ENCODE data around the gene HOXD13.

Gene HOXD13

DNA sequence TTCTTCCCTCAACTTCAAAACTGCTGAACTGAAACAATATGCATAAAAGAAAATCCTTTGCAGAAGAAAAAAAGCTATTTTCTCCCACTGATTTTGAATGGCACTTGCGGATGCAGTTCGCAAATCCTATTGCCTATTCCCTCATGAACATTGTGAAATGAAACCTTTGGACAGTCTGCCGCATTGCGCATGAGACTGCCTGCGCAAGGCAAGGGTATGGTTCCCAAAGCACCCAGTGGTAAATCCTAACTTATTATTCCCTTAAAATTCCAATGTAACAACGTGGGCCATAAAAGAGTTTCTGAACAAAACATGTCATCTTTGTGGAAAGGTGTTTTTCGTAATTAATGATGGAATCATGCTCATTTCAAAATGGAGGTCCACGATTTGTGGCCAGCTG, 45.4 kb downstream of the HOXD13 start:
- Histone ChIP-seq H3K27me3 (ENCODE audit: low read length) (no peaks in the 10 kb centered on the region), H3K4me2 (ENCODE audit: low read depth, low read length, poor library complexity, severe bottlenecking) (no peak overlapping the region), H3K27ac (ENCODE audit: low read depth, low read length) (no peak overlapping the region), H4K20me1 (ENCODE audit: low read depth, low read length) (no peaks in the 10 kb centered on the region), H3K36me3 (ENCODE audit: low read length) (no peaks in the 10 kb centered on the region), H3F3A (ENCODE audit: insufficient read depth) (no peaks in the 10 kb centered on the region), H2AFZ (ENCODE audit: low read depth, low read length, severe bottlenecking) (no peak overlapping the region), H3K9ac (ENCODE audit: low read length) (no peak overlapping the region), H3K9me2 (replicated peaks; ENCODE audit: insufficient read depth, low read length) (no peaks in the 10 kb centered on the region), H3K9me3 (ENCODE audit: insufficient read depth, low read length) (no peaks in the 10 kb centered on the region), H3K79me2 (ENCODE audit: insufficient read depth, low read length) (no peaks in the 10 kb centered on the region), H3K4me3 (ENCODE audit: insufficient read depth, low read length, poor library complexity, severe bottlenecking) (no peak overlapping the region)
- TF ChIP-seq EZH2phosphoT487 (conservative IDR thresholded peaks at IDR 0.05; ENCODE audit: low read length): no peak
- TF ChIP-seq, protein P1, sequence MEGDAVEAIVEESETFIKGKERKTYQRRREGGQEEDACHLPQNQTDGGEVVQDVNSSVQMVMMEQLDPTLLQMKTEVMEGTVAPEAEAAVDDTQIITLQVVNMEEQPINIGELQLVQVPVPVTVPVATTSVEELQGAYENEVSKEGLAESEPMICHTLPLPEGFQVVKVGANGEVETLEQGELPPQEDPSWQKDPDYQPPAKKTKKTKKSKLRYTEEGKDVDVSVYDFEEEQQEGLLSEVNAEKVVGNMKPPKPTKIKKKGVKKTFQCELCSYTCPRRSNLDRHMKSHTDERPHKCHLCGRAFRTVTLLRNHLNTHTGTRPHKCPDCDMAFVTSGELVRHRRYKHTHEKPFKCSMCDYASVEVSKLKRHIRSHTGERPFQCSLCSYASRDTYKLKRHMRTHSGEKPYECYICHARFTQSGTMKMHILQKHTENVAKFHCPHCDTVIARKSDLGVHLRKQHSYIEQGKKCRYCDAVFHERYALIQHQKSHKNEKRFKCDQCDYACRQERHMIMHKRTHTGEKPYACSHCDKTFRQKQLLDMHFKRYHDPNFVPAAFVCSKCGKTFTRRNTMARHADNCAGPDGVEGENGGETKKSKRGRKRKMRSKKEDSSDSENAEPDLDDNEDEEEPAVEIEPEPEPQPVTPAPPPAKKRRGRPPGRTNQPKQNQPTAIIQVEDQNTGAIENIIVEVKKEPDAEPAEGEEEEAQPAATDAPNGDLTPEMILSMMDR (IDR thresholded peaks at IDR 0.05; ENCODE audit: insufficient read depth, low read length, poor library complexity, severe bottlenecking): no peak

DNA sequence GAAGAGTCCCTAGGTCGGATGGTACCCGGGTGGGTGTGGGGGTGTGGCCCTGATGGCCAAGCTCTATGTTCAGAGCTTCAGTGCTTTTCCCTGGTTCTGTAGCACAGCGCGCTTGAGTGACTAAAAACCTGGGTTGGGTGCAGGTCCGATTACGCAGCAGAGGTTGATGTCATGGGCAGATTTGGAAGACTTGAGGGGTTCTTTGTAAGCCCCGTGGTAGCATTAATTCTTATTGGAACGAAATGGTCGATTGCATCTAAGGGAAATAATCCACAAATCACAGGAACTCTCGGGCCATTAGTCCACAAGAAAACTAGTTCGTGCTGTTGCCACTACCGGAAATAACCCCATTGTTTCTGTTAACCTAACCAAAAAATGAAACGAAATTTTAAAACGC, 46.0 kb downstream of the HOXD13 start:
- Histone ChIP-seq H3K4me3 (ENCODE audit: insufficient read depth, low read length, poor library complexity, severe bottlenecking) (no peak overlapping the region), H3K27ac (ENCODE audit: low read depth, low read length) (no peak overlapping the region), H3K4me2 (ENCODE audit: low read depth, low read length, poor library complexity, severe bottlenecking) (no peak overlapping the region), H2AFZ (ENCODE audit: low read depth, low read length, severe bottlenecking) (no peak overlapping the region), H3K36me3 (ENCODE audit: low read length) (no peaks in the 10 kb centered on the region), H3K27me3 (ENCODE audit: low read length) (no peaks in the 10 kb centered on the region), H3F3A (ENCODE audit: insufficient read depth) (no peaks in the 10 kb centered on the region), H3K9me2 (replicated peaks; ENCODE audit: insufficient read depth, low read length) (no peaks in the 10 kb centered on the region), H4K20me1 (ENCODE audit: low read depth, low read length) (no peaks in the 10 kb centered on the region), H3K9me3 (ENCODE audit: insufficient read depth, low read length) (no peaks in the 10 kb centered on the region), H3K9ac (ENCODE audit: low read length) (no peak overlapping the region), H3K79me2 (ENCODE audit: insufficient read depth, low read length) (no peaks in the 10 kb centered on the region)
- TF ChIP-seq EZH2phosphoT487 (conservative IDR thresholded peaks at IDR 0.05; ENCODE audit: low read length): no peak
- TF ChIP-seq, protein P1 (IDR thresholded peaks at IDR 0.05; ENCODE audit: insufficient read depth, low read length, poor library complexity, severe bottlenecking): no peak

- Histone ChIP-seq H3K27ac (ENCODE audit: low read depth, low read length) (no peak overlapping the region), H3K9ac (ENCODE audit: low read length) (no peak overlapping the region), H3F3A (ENCODE audit: insufficient read depth) (no peaks in the 10 kb centered on the region), H4K20me1 (ENCODE audit: low read depth, low read length) (no peaks in the 10 kb centered on the region), H2AFZ (ENCODE audit: low read depth, low read length, severe bottlenecking) (no peak overlapping the region), H3K4me3 (ENCODE audit: insufficient read depth, low read length, poor library complexity, severe bottlenecking) (no peak overlapping the region), H3K9me2 (replicated peaks; ENCODE audit: insufficient read depth, low read length) (no peaks in the 10 kb centered on the region), H3K36me3 (ENCODE audit: low read length) (no peaks in the 10 kb centered on the region), H3K27me3 (ENCODE audit: low read length) (no peaks in the 10 kb centered on the region), H3K79me2 (ENCODE audit: insufficient read depth, low read length) (no peaks in the 10 kb centered on the region), H3K9me3 (ENCODE audit: insufficient read depth, low read length) (no peaks in the 10 kb centered on the region), H3K4me2 (ENCODE audit: low read depth, low read length, poor library complexity, severe bottlenecking) (no peak overlapping the region)
- TF ChIP-seq, protein P1 (IDR thresholded peaks at IDR 0.05; ENCODE audit: insufficient read depth, low read length, poor library complexity, severe bottlenecking): no peak
- TF ChIP-seq EZH2phosphoT487 (conservative IDR thresholded peaks at IDR 0.05; ENCODE audit: low read length): no peak
These were observed 46.6 kb downstream of the HOXD13 start for GRCh38 chr2:176138923-176139660.
